GM19438 (cell line): ENCODE measurements around the gene ARTN.

Source experiments
- ATAC-seq: cut with Tn5 transposase; IDR thresholded peaks from one replicate; pipeline ENCODE4 v1.9.1; 2021; ENCODE audit warnings: low read depth; ENCODE audit not compliant: unreplicated experiment

The ARTN gene

GRCh38 chr1:43921022-43921421 is 12.6 kb upstream of the ARTN start:
- no peak for ATAC-seq

- no peak for ATAC-seq
Observed at GRCh38 chr1:43924516-43924915, 9.1 kb upstream of the ARTN start.

- ATAC-seq: no peak
Observed at GRCh38 chr1:43925846-43926245, 7.8 kb upstream of the ARTN start.

- ATAC-seq: no peak
Observed at GRCh38 chr1:43930168-43930948, 3.2 kb upstream of the ARTN start.

- no peak for ATAC-seq
Observed at GRCh38 chr1:43930949-43931275, 2.7 kb upstream of the ARTN start.

GRCh38 chr1:43931711-43932660 is 1.6 kb upstream of the ARTN start:
- no peak for ATAC-seq

GRCh38 chr1:43932786-43933385 is 715 bp upstream of the ARTN start:
- ATAC-seq: no peak

- no peak for ATAC-seq
Observed at GRCh38 chr1:43934101-43934985, 742 bp downstream of the ARTN start.

- no peak for ATAC-seq
Observed at GRCh38 chr1:43934986-43935324, 1.4 kb downstream of the ARTN start.

- no peak for ATAC-seq
Observed at GRCh38 chr1:43935711-43936427, 2.3 kb downstream of the ARTN start.

- ATAC-seq: no peak
Observed at GRCh38 chr1:43936431-43937151, 3.0 kb downstream of the ARTN start.

GRCh38 chr1:43937179-43937865 is 3.7 kb downstream of the ARTN start:
- no peak for ATAC-seq

GRCh38 chr1:43938383-43938782 is 4.8 kb downstream of the ARTN start:
- ATAC-seq: no peak

- no peak for ATAC-seq
Observed at GRCh38 chr1:43938892-43939587, 5.4 kb downstream of the ARTN start.

- ATAC-seq: no peak
Observed at GRCh38 chr1:43942411-43942810, 8.8 kb downstream of the ARTN start.

- no peak for ATAC-seq
Observed at GRCh38 chr1:43944860-43945259, 11.3 kb downstream of the ARTN start.

GRCh38 chr1:43945674-43946235 is 12.2 kb downstream of the ARTN start:
- ATAC-seq: no peak
